H9 (cell line): Measurements from ENCODE around the gene GLOD4. TPM values are rescaled to one million over a fixed set of nuclear protein-coding genes. Genes with fewer than 3 reads are reported as not detected.

Source experiments
- DNase-seq: peaks from one replicate; pipeline ENCODE4 v3.0.0-alpha.2; 2017
- H2AFZ ChIP-seq: one replicate; pipeline ENCODE4 v1.6.1; 2013; ENCODE audit warnings: mild to moderate bottlenecking, low read length, control low read depth, moderate library complexity
- H2AK5ac ChIP-seq: 2 replicates; pipeline ENCODE4 v1.6.1; 2013; ENCODE audit warnings: low read length, control low read depth, mixed read lengths; ENCODE audit not compliant: insufficient read length
- H2BK120ac ChIP-seq: one replicate; pipeline ENCODE4 v1.6.1; 2013; ENCODE audit warnings: low read depth, mild to moderate bottlenecking, low read length, control low read depth, inconsistent platforms; ENCODE audit not compliant: poor library complexity, severe bottlenecking
- H2BK12ac ChIP-seq: 2 replicates; pipeline ENCODE4 v1.6.1; 2013; ENCODE audit warnings: low read length, control low read depth, mixed read lengths, low read depth; ENCODE audit not compliant: insufficient read length
- H2BK15ac ChIP-seq: 2 replicates; pipeline ENCODE4 v1.6.1; 2013; ENCODE audit warnings: low read depth, low read length, control low read depth
- H2BK20ac ChIP-seq: one replicate; pipeline ENCODE4 v1.6.1; 2013; ENCODE audit warnings: low read depth, mild to moderate bottlenecking, low read length, control low read depth, inconsistent platforms; ENCODE audit not compliant: poor library complexity, severe bottlenecking
- H2BK5ac ChIP-seq: 2 replicates; pipeline ENCODE4 v1.6.1; 2013; ENCODE audit warnings: low read length, control low read depth, mixed read lengths; ENCODE audit not compliant: insufficient read length
- H3K14ac ChIP-seq: 2 replicates; pipeline ENCODE4 v1.6.1; 2013; ENCODE audit warnings: low read length, control low read depth; ENCODE audit not compliant: insufficient read depth
- H3K18ac ChIP-seq: 2 replicates; pipeline ENCODE4 v1.6.1; 2013; ENCODE audit warnings: low read depth, mild to moderate bottlenecking, mixed read lengths, low read length, control low read depth; ENCODE audit not compliant: insufficient read length
- H3K23ac ChIP-seq: 2 replicates; pipeline ENCODE4 v1.6.1; 2013; ENCODE audit warnings: low read length, control low read depth, mixed read lengths, low read depth; ENCODE audit not compliant: insufficient read length
- H3K23me2 ChIP-seq: 2 replicates; pipeline ENCODE4 v1.6.1; 2013; ENCODE audit warnings: low read depth, mild to moderate bottlenecking, mixed read lengths, low read length, control low read depth; ENCODE audit not compliant: insufficient read length, poor library complexity, severe bottlenecking
- H3K27ac ChIP-seq: 2 replicates; pipeline ENCODE4 v1.5.1; 2013; ENCODE audit warnings: low read length, control low read depth, mixed read lengths, low read depth; ENCODE audit not compliant: insufficient read length
- H3K27me3 ChIP-seq: 2 replicates; pipeline ENCODE4 v1.6.1; 2013; ENCODE audit warnings: low read length, control low read depth, inconsistent platforms; ENCODE audit not compliant: insufficient read depth
- H3K4ac ChIP-seq: 2 replicates; pipeline ENCODE4 v1.6.1; 2013; ENCODE audit warnings: low read depth, mild to moderate bottlenecking, control low read depth, inconsistent platforms, low read length, moderate library complexity
- H3K4me1 ChIP-seq: 2 replicates; pipeline ENCODE4 v1.6.1; 2013; ENCODE audit warnings: low read length, control low read depth, inconsistent platforms; ENCODE audit not compliant: insufficient read depth
- H3K4me2 ChIP-seq: 2 replicates; pipeline ENCODE4 v1.6.1; 2013; ENCODE audit warnings: low read length, control low read depth, mixed read lengths; ENCODE audit not compliant: insufficient read length, insufficient read depth
- H3K56ac ChIP-seq: 2 replicates; pipeline ENCODE4 v1.6.1; 2013; ENCODE audit warnings: low read depth, mild to moderate bottlenecking, mixed read lengths, low read length, control low read depth; ENCODE audit not compliant: insufficient read length
- H3K79me1 ChIP-seq: 2 replicates; pipeline ENCODE4 v1.6.1; 2013; ENCODE audit warnings: low read depth, mild to moderate bottlenecking, moderate library complexity, low read length, control low read depth, inconsistent platforms; ENCODE audit not compliant: insufficient read depth, poor library complexity, severe bottlenecking
- H3K79me2 ChIP-seq: 2 replicates; pipeline ENCODE4 v1.6.1; 2013; ENCODE audit warnings: low read length, control low read depth, inconsistent platforms; ENCODE audit not compliant: insufficient read depth
- H3K9ac ChIP-seq: 2 replicates; pipeline ENCODE4 v1.6.1; 2013; ENCODE audit warnings: low read length, control low read depth, mixed read lengths; ENCODE audit not compliant: insufficient read length; ENCODE audit errors: extremely low read depth
- H3K9me3 ChIP-seq: one replicate; pipeline ENCODE4 v1.6.1; 2013; ENCODE audit warnings: low read depth, low read length, inconsistent platforms; ENCODE audit not compliant: control insufficient read depth
- H3T11ph ChIP-seq: one replicate; pipeline ENCODE4 v1.6.1; 2013; ENCODE audit warnings: mild to moderate bottlenecking, low read length, control low read depth, inconsistent platforms
- H4K20me1 ChIP-seq: one replicate; pipeline ENCODE4 v1.6.1; 2013; ENCODE audit not compliant: control insufficient read depth, insufficient read length, insufficient read depth
- H4K5ac ChIP-seq: 2 replicates; pipeline ENCODE4 v1.6.1; 2013; ENCODE audit warnings: low read depth, mild to moderate bottlenecking, mixed read lengths, low read length, control low read depth; ENCODE audit not compliant: insufficient read length
- H4K8ac ChIP-seq: replicated peaks from 2 replicates; pipeline ENCODE4 v1.6.1; 2013; ENCODE audit warnings: low read length, control low read depth, mixed read lengths, low read depth; ENCODE audit not compliant: insufficient read length
- H4K91ac ChIP-seq: 2 replicates; pipeline ENCODE4 v1.6.1; 2013; ENCODE audit warnings: low read depth, mild to moderate bottlenecking, moderate library complexity, mixed read lengths, low read length, control low read depth; ENCODE audit not compliant: insufficient read length
- H3K27ac Mint-ChIP-seq, 3 experiments: 2 replicates in 2 of 3; 3 replicates in 1 of 3; pipeline ENCODE4 v1.8.0; 2020 to 2021; ENCODE audit warnings: mixed read lengths in 3 of 3, mild to moderate bottlenecking in 1 of 3, moderate library complexity in 1 of 3
- H3K27me3 Mint-ChIP-seq: 2 replicates; pipeline ENCODE4 v1.8.0; 2021; ENCODE audit warnings: low read depth, mild to moderate bottlenecking, moderate library complexity, mixed read lengths
- H3K36me3 Mint-ChIP-seq, 3 experiments: 2 replicates in 2 of 3; 3 replicates in 1 of 3; pipeline ENCODE4 v1.8.0; 2020 to 2021; ENCODE audit warnings: low read depth in 3 of 3, mixed read lengths in 3 of 3; ENCODE audit not compliant: insufficient read depth in 1 of 3
- H3K4me1 Mint-ChIP-seq, 2 experiments: 2 replicates each; pipeline ENCODE4 v1.8.0; 2020; ENCODE audit warnings: mixed read lengths in 2 of 2
- H3K4me3 Mint-ChIP-seq, 2 experiments: 2 replicates in 1 of 2; 3 replicates in 1 of 2; pipeline ENCODE4 v1.8.0; 2020 to 2021; ENCODE audit warnings: mild to moderate bottlenecking in 2 of 2, mixed read lengths in 2 of 2, moderate library complexity in 1 of 2
- H3K9me3 Mint-ChIP-seq, 2 experiments: 2 replicates in 1 of 2; 3 replicates in 1 of 2; pipeline ENCODE4 v1.8.0; 2020; ENCODE audit warnings: mild to moderate bottlenecking in 2 of 2, mixed read lengths in 2 of 2, moderate library complexity in 1 of 2
- WGBS: extraction: QIAGEN DNeasy Blood & Tissue Kit; methylation state at CpG from one replicate; pipeline ENCODE4 v1.1.7; 2013; ENCODE audit warnings: missing lambda C conversion rate, low lambda C conversion rate, mixed read lengths; ENCODE audit not compliant: insufficient read length; ENCODE audit errors: extremely low coverage; 5-methylcytosine and 5-hydroxymethylcytosine counted together
- total RNA-seq: library from RNA; stranded (reverse); gene quantifications from 2 replicates; pipeline ENCODE4 v1.2.1, GENCODE V29; 2021
- TF ChIP-seq, protein P1 (sequence below): fragments of 200-600 bp; sonication (generic); conservative IDR thresholded peaks from 3 replicates; pipeline ENCODE4 v1.8.0; 2021; ENCODE audit warnings: antibody characterized with exemption, mild to moderate bottlenecking

GLOD4 gene
- total RNA-seq, 1 experiment from 2014 or later: 106 TPM

DNA sequence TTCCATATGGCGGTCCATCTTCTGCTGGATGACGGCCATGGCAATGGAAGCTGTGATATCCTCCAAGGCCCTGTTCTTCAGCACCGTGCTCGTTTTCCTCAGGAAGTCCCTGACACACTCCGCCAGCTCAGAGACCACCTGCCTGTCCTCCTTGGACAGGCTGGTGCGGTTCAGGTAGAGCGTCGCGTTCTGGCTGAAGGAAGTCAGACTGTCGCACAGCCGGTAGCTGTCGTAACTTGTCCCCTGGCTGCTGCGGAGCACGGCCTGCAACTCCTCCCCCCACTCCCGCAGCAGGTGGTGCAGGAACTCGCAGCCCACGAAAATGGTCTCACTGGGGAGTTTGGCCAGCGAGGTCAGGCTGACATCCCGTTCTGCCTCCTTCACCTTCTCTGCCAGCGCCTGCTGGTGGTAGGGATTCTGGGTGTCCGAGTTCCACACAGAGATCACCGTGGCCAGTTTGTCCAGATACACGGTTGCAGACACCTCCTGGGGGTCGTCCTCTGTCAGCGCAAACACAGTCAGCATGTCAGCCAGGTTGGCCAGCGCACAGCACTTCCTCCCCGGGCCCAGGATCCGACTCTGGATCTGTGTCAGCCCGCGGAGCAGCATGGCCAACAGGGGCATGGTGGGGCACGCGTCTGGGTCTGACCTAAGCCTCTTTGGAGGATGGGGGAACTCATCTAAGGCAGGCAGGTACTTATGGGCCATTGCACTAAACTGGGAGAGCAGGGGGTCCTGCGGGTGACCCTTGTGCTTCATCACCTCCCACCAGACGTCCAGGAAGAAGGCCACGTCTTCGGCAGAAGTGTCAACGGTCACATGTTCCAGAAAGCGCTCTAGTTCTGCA is 35.1 kb downstream of the GLOD4 start:
- Histone ChIP-seq H3K4ac (no peak overlapping the region), H3K23ac (no peak overlapping the region), H3K79me1 (peaks cover 3% of the 10 kb centered on the region), H3K9me3 (no peaks in the 10 kb centered on the region), H2BK120ac (no peak overlapping the region), H3K27ac (no peak overlapping the region), H3K56ac (no peak overlapping the region), H3T11ph (no peak overlapping the region), H2AK5ac (no peak overlapping the region), H3K79me2 (peaks cover 9% of the 10 kb centered on the region; the same call in 1 of the 2 replicates), H2BK15ac (no peak overlapping the region), H4K20me1 (peaks cover 3% of the 10 kb centered on the region), H3K4me2 (no peak overlapping the region), H2AFZ (no peak overlapping the region), H3K27me3 (no peaks in the 10 kb centered on the region), H4K8ac (no peak overlapping the region), H2BK12ac (no peak overlapping the region), H3K18ac (no peak overlapping the region), H2BK20ac (no peak overlapping the region), H3K23me2 (peaks cover 4% of the 10 kb centered on the region), H2BK5ac (no peak overlapping the region), H3K14ac (no peak overlapping the region), H3K4me1 (no peaks in the 10 kb centered on the region), H3K9ac (no peak overlapping the region), H4K5ac (no peak overlapping the region), H4K91ac (no peak overlapping the region)
- peaks cover 63 to 88% (median 82%) of the 10 kb centered on the region in 3 experiments for H3K36me3 Mint-ChIP-seq
- DNase-seq: no peak
- TF ChIP-seq, protein P1, sequence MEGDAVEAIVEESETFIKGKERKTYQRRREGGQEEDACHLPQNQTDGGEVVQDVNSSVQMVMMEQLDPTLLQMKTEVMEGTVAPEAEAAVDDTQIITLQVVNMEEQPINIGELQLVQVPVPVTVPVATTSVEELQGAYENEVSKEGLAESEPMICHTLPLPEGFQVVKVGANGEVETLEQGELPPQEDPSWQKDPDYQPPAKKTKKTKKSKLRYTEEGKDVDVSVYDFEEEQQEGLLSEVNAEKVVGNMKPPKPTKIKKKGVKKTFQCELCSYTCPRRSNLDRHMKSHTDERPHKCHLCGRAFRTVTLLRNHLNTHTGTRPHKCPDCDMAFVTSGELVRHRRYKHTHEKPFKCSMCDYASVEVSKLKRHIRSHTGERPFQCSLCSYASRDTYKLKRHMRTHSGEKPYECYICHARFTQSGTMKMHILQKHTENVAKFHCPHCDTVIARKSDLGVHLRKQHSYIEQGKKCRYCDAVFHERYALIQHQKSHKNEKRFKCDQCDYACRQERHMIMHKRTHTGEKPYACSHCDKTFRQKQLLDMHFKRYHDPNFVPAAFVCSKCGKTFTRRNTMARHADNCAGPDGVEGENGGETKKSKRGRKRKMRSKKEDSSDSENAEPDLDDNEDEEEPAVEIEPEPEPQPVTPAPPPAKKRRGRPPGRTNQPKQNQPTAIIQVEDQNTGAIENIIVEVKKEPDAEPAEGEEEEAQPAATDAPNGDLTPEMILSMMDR: no peak
- H3K27me3 Mint-ChIP-seq: no peaks in the 10 kb centered on the region
- peaks cover 15 to 23% of the 10 kb centered on the region in 2 experiments for H3K9me3 Mint-ChIP-seq
- peaks cover 12 to 13% of the 10 kb centered on the region in 2 experiments for H3K4me1 Mint-ChIP-seq
- H3K4me3 Mint-ChIP-seq: no peak overlapping the region
- no peak overlapping the region; a peak in 1 of 7 replicates for H3K27ac Mint-ChIP-seq
- no CpG with 5 or more reads among the region's 38 CpGs for WGBS
